C4-2B (cell line): ENCODE results near the gene CNTNAP5.

ENCODE experiments used
- ZFX ChIP-seq: fragments of 450-650 bp; IDR thresholded peaks from 2 replicates; pipeline ENCODE4 v1.6.1; 2017
- TF ChIP-seq, protein P1 (sequence below): fragments of 450-650 bp; conservative IDR thresholded peaks from 2 replicates; pipeline ENCODE4 v1.5.1; 2017; ENCODE audit warnings: mild to moderate bottlenecking

DNA sequence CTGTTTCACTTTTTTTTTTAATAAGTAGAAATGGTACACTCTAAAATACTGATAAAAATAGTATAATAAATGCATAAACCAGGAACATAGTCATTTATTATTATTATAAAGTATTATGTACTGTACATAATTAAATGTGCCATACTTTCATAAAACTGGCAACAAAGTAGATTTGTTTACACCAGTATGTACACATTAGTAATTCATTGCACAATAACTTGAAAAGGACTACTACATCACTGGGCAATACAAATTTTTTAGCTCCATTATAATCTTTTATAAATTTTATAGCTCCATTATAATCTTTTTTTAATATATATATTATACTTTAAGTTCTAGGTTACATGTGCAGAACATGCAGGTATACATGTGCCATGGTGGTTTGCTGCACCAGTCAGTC lies 636.5 kb downstream of the CNTNAP5 start:
- TF ChIP-seq, protein P1, sequence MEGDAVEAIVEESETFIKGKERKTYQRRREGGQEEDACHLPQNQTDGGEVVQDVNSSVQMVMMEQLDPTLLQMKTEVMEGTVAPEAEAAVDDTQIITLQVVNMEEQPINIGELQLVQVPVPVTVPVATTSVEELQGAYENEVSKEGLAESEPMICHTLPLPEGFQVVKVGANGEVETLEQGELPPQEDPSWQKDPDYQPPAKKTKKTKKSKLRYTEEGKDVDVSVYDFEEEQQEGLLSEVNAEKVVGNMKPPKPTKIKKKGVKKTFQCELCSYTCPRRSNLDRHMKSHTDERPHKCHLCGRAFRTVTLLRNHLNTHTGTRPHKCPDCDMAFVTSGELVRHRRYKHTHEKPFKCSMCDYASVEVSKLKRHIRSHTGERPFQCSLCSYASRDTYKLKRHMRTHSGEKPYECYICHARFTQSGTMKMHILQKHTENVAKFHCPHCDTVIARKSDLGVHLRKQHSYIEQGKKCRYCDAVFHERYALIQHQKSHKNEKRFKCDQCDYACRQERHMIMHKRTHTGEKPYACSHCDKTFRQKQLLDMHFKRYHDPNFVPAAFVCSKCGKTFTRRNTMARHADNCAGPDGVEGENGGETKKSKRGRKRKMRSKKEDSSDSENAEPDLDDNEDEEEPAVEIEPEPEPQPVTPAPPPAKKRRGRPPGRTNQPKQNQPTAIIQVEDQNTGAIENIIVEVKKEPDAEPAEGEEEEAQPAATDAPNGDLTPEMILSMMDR, result no peak
- no peak for TF ChIP-seq ZFX
